NCI-H2029 treated with DMSO at 0.1 percent for 48 hours (cell line): ENCODE measurements around the gene SPRING1.

Source experiments
- DNase-seq: peaks from one replicate; lab custom pipeline; 2025; lab: John Stamatoyannopoulos, UW

SPRING1 gene

DNA sequence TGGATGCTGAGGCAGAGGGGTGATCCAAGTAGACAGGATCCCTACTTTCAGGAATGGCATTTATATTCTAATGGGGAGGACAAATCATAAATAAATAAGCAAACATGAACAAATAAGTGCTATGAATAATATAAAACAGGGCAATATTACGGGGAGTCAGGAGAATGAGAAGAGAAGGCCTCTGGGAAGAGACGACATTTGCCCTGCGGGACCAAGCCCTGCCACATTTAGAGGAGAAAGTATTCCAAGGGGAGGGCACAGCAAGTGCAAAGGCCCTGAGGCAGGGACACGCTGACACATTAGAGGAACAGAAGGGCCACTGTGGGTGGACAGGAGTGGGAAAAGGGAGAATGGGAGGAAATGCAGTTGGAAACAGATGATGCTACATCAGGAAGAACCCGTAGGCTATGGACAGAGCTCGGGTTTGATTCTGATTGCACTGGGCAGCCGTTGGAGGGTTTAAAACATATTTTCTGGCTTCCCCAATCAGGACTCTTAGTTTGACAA lies 1.6 kb upstream of the SPRING1 start:
- no peak for DNase-seq

- no peak for DNase-seq
Observed at GRCh38 chr12:116736962-116737773, 701 bp downstream of the SPRING1 start.

GRCh38 chr12:116735951-116736599 lies 1.8 kb downstream of the SPRING1 start:
- DNase-seq = no peak

GRCh38 chr12:116735084-116735483 lies 2.8 kb downstream of the SPRING1 start:
- no peak for DNase-seq

- no peak for DNase-seq
Observed at GRCh38 chr12:116734156-116734768, 3.6 kb downstream of the SPRING1 start.

GRCh38 chr12:116731801-116732200 lies 6.1 kb downstream of the SPRING1 start:
- no peak for DNase-seq

DNA sequence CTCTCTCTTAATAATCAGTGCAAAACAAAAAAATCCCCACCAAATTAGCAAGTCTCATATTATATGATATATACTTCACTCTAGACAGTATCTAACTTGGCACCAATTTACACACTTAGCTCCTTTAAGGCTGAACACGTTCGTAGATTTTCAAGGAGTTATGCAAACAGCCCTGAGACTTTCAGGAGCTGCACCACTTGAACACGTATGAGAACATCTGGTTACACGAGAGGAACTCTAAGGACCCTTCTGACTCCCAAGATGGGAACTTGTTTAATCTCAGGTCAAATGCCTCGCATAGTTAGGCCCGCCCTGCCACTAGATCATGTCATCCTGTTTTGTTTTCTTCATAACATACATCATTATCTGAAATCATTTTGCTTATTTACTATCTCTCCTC lies 10.0 kb downstream of the SPRING1 start:
- DNase-seq = no peak

- DNase-seq = no peak
Observed at GRCh38 chr12:116727261-116727660, 10.6 kb downstream of the SPRING1 start.

- DNase-seq = no peak
Observed at GRCh38 chr12:116726694-116727093, 11.2 kb downstream of the SPRING1 start.

- DNase-seq = no peak
Observed at GRCh38 chr12:116722245-116722644, 15.6 kb downstream of the SPRING1 start.

- no peak for DNase-seq
Observed at GRCh38 chr12:116719731-116720528, 17.9 kb downstream of the SPRING1 start.

- DNase-seq = peak; percentile 92
Observed at GRCh38 chr12:116718655-116719454, 19.0 kb downstream of the SPRING1 start.

- DNase-seq = no peak
Observed at GRCh38 chr12:116717466-116718437, 20.1 kb downstream of the SPRING1 start.

DNA sequence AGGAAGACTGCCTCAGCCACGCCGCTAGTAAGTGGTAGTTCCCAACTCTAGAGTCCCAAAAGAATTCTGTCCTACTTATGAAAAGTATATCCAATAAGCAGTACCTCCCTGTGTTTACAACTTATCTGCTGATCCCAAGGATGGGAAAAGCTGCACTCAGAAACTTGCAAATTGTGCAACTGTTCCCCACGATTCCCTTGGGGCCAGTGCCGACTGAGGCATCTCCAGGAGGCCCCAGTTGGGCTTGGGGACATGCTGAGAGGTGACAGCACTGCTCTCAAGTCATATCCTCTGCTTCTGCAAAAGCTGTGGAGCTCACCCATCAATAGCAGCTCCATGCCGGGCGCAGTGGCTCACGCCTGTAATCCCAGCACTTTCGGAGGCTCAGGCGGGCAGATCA lies 23.7 kb downstream of the SPRING1 start:
- DNase-seq = no peak

- no peak for DNase-seq
Observed at GRCh38 chr12:116713527-116713926, 24.3 kb downstream of the SPRING1 start.

DNA sequence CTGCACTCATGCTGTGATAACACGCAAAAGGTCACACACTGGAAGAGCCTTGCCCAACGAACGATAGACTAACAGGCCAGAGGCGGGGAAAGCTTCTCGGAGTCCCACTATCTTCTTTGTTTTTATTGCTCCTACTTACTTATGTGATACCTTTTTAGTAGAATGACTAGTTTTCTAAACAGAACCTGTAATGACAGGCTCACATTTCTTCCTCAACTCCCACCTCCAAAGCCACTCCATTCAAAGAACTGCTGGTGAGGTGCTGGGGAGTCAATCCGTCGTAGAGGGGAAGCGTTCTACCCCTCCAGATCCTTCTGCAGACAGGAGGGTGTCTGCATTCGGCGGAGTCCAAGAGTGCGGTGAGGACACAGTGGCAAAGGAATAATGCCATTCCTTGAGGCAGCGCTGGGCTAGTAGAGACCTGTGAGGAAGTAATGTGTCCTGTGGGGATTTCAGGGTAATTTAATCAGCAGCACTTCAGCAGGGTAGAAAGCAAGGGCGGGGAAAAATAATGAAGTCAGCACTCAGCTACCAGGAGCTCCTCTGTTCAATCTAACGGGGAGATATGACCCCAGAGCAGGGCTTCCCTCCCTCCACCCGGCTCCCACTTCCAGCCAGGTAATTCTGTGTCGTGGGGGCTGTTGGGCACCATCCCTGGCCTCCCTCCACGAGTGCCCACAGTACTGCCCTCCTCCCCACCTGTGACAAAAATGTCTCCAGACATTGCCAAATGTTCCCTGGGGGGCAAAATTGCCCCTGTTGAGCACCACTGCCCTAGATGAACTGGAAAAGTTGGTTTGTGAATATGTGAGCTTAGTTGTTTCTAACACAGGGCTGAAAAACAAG lies 25.2 kb downstream of the SPRING1 start:
- no peak for DNase-seq

DNA sequence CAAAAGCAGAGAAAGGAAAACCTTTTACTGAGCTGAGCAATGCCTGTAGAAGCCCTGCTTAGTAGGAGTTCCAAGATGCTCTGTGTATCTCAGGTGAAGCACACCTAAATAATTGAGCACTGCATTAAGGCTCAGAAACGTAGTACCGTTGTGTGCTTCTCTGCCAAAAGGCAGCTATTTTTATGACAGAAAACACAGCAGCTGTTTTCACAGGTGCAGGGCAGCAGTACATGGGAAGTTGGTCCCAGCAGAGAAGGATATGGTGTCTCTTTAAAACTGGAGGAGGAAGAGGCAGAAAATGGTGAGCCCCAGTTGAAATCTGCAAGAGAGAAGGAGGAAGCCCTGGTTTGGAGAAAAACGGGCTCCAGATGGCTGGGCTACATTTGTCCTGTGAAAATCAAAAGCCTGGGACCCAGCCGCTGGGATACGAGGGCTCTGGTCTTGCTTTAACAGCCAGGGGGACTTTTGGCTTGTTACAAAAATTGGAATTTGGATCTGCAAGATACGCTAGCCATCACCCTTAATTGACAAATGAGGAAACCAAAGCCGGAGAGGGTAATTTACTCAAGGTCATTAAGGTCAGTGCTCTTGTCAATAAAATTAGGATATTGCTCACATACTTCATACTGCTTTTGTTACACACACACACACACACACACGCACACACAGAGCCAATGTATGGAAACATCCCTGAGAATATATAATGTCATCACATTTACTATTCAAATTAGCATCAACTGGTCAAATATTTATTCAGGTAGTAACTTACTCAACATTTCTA lies 27.3 kb downstream of the SPRING1 start:
- DNase-seq = no peak

DNA sequence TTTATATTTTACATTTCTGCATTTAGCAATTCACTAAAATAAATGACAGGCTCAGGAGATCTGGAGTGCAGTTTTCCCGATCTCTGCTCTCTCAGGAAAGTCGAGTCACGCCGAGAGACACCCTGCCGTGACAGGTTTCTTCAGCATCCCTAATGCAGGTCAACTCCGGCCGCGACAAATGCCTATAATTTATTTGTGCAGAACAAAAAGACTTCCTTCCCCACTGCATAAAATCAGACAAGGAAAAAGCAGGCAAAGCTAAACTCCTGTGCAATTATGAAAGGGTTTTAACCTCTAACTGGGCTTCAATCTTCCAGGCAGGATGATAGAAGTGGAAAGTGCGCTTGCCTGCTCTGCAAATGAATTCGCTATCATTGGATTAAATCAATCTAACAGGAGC lies 28.1 kb downstream of the SPRING1 start:
- no peak for DNase-seq
